Inflammatory macrophage (primary cell): ENCODE results near the gene ZIC3.
A peak's percentile ranks its signal among the peaks of the same experiment; 100 is the strongest.
"Not testable (repeated sequence)": the region's sequence is repeated elsewhere in the genome, so short reads cannot be mapped to it uniquely, and the experiment has no call there.

Source experiments
- DNase-seq, 2 donors: peaks; one replicate each; pipeline ENCODE4 v3.0.0-alpha.2; 2020 to 2022
- total RNA-seq, 18 experiments: gene quantifications; one replicate each; lab custom pipeline; 2026; ENCODE audit warnings: mixed read lengths in 6 of 18, inconsistent platforms in 2 of 18; lab: John Stamatoyannopoulos, UW

ZIC3 gene
- 0 to 0.22 (median 0) reads per million in 18 experiments for total RNA-seq

DNA sequence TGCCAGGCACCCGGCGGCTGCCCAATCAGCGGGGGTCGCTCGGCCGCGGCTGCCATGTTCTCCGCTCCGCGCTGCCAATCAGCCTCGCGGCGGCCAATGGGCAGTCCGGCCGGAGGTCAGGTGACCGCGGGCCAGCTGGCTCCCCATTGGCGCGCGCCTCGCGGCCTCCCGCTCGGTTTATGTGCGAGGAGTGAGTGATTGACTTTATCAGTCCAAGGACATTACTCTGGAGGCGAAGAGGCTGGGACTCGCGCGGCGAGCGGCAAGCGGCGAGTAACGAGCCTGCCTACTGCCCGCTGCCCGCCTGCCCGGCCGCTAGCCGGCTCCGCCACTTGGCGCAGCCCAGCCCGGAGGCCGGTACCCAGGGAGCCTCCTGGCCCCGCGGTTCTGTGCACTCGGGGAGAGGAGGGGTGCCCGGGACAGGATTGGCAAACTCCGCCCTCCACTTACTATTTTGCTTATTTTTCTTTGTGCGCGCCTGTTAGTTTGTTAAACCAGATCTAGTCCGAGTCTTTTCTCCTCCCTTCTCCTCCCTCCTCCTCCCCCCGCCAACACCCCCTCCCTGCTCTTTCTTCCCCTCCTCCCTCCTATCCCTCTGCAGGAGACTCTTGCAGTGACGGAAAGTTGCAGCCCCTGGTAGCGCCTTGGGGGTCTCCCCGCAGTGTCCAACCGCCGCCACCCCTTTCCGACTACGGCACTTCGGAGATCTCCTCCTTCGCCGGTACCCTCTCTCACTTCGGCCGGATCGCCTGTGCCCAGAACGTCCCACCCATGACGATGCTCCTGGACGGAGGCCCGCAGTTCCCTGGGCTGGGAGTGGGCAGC, at the start of gene ZIC3:
Gene ZIC3, plus strand, starts transcription at position 207 of the 825 bp plus-strand sequence. Its CDS starts 565 bp downstream, at position 772.
- peak in 1 of 2 donors; percentile 3 for DNase-seq

DNA sequence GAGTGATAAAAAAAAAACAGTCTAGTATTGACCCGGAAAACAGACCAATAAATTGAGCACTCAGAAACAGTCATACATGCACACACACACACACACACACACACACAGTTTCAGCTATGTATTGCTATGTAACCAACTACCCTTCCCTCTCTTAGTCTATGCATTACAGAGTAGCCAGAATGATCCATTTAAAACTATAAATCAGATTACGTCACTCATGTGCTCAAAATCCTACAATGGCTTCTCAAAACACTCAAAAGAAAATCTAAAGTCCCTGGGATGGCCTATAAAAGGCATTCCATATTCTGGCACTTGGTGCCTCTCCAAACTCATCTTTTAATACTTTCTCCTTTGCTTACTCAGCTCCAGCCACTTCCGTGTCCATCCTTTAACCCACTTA, 46.5 kb upstream of the ZIC3 start:
- DNase-seq: no peak

DNA sequence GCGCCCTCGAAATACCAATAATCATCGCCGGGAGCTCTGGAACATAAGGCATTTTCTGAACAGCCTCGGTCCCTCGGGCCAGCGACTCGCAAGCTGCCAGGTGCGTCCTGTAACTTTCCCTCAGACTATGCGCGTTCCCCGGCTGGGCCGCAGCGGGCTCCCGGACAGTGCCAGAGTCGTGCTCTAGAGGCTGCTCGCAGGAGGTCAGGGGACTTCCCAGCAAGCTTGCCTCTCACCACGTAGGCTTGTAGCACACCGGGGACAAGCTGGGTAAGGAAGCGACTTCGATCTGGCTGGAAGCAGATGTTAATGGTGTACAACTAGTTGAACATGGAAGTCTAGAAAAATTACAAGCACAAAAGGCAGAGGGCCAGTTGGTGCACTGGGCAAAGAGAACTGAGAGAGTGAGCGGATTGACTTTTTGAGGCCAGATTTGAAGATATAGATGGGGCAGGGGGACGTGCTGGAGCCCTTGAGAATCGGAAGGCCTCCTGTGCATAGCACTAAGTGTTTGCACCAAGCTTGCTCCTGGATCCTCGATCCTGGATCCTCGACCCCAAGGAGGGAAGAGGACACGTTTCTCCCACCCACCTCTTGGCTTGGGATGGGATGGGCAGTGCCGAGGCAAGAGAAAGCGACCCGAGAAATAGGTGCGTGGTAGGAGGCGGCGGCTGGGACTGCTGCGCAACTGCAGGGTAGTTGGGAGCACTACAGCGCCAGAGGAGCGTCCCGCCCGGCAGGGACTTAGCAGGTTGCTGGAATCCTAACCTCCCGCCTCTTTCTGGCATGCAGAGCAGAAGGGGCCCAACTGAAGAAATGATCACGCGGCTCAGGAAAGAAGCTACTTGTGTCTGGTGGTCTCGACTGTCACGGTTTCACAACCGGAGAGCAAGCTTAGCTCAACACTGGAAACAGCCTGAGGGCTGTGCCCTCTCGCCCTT, 19.9 kb upstream of the ZIC3 start:
- DNase-seq: no peak

DNA sequence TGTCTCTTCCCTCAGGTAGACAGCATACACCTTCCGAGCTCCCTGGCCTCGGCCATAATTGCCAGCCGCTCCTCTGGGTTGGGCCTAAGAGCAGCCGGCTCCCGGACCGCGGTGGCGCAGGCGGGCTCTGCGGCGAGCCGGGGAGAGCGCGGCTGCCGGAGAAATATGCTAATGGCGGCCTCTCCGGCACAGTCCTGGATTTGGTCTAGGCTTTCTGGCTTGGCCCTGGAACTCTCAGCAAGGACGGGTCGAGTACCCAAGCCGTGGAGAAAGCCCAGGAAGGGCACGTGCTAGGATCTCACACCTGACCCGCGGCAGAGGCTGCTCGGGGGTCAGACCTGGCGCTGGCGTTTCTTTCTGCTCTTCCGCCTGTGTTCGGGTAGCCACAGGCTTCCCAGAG, 18.6 kb upstream of the ZIC3 start:
- no peak for DNase-seq

DNA sequence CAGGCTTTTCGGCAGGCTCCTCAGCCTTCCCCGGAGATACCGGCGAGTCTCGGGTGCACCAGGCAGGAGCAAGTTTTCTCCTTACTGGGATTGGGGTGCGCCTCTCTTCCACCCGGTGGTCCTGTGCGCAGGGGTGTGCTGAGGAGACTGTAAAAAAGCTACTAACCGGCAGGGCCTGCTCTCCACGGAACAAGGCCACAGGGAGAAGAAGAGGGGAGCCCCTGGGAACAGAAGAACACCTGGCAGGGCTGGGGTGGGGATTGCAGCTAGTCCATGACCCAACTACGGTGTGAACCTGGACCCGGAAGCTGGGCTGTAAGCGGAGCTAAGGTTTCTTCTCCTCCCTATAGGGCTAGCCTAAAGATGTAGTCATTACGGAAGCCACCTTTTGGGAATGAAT, 17.7 kb upstream of the ZIC3 start:
- DNase-seq: no peak

DNA sequence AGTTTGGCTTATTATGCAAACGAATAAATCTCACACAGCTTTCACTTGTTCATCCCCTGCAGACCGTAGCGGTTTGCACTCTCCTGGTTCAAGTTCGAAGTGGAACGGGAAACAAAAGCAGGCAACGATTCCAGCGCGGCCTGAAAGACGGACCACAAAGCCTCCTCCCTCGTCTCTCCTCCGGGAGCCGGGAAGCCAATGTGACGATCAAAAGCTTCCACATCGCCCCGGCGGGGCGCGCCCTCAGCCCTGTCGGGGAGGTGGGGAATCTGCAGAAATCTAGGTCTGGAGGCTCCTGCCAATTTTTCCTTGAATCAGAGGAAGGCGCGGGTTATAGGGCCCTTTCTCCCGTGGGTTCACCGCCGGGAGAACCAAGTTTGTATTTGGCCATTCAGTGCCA, 16.9 kb upstream of the ZIC3 start:
- DNase-seq: no peak

DNA sequence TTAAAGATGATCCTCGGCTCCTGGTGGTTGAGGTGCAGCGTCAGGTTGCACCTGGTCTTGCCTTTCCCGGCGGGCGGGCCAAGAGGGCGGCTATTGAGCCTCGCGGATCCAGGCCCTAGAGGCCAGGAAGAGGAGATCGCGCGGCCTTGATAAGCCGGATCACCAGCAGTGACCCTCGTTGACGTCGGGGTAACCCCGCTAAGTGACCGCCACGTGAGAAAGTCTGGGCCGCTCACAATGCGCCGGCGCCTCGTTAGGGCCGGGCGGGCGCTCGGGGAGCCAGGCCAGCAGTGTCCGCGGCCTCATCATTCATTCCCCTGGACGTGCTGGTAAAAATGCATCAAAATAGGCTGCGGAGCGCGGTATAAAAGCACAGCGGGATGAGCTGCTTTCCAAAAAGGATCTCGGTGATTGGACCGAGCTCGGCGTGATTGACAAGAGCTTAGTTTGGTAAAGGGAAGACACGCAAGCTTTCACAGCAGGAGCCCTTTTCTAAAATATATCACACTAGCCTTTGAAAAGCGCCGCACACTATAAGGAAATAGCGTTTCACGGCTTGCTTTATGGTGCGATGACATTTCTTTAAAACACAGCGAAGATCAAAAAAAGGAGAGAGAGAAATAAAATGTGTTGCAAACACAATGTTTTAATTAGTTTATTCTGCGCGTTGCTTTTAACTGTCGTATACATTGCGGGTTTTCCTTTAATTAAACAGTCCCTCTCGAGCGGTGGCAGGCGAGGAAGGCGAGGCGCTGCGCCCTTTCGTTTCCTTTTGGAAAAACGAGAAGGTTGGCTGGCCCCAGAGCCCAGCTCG, 15.9 kb upstream of the ZIC3 start:
- no peak for DNase-seq

DNA sequence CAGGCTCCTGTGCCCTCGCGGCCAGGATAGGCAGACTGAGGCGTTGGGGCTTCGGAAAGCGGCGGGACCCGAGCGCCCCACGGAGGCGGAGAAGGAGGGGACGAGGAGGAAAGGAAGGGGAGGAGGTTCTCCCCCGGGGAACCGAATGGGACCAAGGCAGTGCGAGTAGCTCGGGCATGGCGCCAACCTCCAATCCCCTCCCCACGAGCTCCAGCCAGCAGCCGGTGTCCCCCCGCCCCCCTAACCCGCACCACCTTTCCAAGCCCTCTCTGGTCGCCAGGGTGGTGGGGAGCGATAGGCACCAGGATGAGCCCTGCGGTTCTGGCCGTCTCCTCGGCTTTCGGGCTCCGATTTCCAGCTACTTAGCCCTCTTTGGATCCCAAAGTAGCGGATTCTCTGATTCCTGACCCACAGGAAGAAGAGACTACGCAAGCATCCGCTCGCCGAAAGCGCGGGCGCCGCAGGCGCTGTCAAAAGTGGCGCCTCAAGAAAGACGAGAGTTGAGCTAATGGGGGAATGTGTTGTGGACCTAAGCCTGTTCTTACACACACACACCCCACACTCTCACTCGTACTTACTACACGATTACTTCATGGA, 15.2 kb upstream of the ZIC3 start:
- no peak for DNase-seq

DNA sequence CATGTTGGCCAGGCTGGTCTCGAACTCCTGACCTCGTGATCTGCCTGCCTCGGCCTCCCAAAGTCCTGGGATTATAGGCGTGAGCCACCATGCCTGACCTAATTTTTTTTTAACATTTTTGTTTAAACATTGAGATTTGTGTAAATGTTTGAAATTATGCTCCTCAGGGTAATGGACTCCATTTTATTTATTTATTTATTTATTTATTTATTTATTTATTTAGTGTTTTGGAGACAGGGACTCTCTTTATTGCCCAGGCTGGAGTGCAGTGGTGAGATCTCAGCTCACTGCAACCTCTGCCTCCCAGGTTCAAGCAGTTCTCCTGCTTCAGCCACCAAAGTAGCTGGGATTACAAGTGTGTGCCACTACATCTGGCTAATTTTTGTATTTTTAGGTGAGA, 13.8 kb upstream of the ZIC3 start:
- DNase-seq: not testable (repeated sequence)

DNA sequence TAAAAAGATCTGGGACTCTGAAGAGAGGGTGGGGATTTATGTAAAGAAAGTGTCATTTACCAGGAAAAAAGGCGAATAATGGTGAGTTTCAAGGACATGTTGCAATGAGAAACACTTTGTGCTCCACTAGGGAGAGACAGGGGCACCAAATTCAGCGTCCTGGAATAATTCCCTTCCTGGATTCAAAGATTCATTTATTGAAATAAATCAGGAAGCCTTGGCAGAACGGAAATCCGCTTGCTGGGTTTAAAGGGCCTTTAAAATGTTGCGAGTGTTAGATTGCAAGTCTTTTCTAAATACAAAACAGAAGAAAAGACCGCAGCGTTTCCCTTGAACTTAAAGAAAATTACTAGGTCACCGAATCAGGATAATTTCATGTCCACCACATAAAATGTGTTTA, 3.8 kb upstream of the ZIC3 start:
- no peak for DNase-seq

DNA sequence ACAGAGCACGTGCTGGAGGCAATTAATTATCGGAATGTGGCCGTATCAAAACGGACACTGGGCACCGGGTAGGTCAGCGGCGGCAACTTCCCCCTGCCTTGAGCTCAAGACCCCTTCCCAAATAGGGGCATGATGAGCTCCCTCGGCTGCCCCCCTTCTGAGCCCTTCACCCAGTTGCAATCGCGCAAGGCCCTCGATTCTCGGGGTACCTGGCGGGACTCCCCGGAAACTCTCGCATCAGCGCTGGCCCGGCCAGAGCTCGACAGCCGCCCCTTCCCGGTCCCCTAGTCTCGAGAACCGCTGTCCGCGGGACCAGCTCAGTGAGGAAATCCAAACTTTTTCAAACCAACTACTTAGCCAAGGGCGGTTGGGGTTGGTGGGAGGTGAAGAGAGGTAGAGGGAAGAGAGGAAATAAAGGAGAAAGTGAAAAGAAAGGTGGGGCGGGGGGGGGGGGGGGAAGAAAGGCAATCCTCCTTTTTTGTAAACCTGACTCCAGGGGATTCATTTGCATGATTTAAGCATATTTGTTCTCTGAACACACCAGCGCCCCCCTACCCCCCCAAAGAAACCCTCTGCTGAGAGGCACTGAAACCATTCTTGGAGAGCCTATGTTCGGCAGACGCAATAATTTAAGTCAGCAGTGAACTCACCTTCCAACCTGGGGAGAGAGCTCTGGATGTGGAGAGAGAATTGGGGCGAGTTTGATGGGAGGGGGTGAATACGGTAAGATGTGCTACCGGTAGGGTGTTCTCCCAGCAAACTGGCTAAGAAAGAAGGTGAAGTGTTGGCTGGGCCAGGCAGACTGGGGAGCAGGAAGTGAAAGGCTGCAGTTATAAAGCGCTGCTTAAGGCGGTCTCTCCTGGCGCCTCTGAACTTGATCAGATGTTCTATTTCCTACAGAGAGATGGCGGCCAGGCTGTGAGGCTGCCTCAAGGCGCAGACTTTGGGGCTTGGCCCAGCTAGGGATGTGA, 2.0 kb upstream of the ZIC3 start:
- DNase-seq: no peak

DNA sequence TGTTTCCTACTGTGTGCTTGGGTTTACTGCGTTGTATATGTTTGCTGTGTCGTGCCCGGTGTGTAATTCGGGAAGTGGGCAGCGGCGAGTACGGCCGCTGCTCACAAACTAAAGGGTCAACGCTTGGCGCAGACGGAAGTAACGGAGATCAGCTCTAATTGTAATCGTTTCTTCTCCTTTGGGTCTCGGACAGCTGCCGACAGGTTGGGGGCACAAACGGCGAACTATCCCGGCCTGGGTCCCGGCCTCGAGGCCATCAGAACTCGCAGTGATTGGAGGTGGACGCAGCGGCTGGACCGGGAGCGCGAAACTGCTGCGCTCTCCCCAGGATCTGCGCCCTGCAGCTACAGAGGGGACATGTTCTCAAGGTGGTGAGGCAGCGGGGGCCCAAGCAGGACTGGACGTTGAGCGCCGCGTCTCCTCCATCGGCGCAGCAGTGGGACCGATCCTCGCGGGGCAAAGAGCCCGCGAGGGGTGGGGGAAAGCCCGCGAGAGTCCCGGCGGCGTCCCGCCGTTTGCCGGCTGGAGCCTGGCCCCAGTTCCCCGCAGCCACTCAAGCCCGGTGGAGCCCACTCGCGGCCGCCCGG, 516 bp upstream of the ZIC3 start:
- no peak for DNase-seq

DNA sequence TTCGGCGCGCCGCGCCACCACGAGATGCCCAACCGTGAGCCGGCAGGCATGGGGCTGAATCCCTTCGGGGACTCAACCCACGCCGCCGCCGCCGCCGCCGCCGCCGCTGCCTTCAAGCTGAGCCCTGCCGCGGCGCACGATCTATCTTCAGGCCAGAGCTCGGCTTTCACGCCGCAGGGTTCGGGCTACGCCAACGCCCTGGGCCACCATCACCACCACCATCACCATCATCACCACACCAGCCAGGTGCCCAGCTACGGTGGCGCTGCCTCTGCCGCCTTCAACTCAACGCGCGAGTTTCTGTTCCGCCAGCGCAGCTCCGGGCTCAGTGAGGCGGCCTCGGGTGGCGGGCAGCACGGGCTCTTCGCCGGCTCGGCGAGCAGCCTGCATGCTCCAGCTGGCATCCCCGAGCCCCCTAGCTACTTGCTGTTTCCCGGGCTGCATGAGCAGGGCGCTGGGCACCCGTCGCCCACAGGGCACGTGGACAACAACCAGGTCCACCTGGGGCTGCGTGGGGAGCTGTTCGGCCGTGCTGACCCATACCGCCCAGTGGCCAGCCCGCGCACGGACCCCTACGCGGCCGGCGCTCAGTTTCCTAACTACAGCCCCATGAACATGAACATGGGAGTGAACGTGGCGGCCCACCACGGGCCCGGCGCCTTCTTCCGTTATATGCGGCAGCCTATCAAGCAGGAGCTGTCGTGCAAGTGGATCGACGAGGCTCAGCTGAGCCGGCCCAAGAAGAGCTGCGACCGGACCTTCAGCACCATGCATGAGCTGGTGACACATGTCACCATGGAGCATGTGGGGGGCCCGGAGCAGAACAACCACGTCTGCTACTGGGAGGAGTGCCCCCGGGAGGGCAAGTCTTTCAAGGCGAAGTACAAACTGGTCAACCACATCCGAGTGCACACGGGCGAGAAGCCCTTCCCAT, 1.1 kb downstream of the ZIC3 start:
- no peak for DNase-seq

DNA sequence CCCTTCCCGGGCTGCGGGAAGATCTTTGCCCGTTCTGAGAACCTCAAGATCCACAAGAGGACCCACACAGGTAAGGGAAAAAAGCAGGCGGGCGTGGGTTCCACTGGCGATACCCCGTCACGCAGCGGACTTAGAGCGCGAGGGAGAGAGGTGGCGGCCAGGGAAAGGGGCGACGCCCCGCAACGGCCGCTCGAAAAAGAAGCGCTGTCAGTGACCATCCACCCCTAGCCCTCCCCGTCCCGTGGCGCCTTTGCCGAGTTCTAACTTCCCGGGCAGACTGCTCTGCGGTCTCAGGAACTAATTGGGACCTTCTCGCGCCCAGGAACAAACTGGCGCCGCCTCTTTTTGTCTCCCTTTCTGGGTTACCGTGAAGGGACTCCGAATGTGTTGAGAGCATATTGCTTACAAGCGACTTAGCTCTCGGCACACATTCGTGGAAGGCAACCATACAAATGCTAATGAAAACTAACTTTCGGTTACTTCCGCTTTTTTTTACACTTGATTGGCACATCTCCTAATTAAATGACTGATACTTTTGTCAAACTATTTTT, 1.8 kb downstream of the ZIC3 start:
- peak in 1 of 2 donors; percentile 8 for DNase-seq

DNA sequence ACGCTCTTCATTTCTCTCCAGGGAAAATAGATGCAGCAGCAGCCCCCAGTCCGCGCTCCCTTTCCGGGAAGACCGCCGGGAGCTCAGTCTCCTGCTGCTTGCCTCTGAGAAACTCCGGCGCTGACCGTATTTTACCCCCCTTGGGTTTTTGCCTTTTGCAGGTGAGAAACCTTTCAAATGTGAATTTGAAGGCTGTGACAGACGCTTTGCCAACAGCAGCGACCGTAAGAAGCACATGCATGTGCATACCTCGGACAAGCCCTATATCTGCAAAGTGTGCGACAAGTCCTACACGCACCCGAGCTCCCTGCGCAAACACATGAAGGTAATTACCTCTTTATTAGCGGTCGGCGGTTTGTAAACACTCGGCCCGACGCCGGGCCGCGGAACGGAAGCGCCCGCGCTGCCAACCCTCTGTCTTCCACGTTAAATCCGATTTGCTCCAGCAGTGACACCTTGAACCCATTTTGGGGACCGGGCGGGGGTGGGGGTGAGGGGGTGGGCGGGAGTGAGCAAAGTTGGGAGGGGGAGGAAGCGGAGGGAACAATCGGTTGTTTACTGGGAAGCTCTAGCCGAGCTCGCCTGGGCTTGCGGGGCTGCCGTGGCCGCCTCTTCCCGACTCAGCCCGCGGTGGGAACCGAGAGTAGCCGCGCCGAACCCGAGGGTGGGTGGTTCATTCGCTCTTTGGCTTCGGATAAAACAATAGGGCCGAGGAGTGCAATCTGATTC, 3.0 kb downstream of the ZIC3 start:
- no peak for DNase-seq

DNA sequence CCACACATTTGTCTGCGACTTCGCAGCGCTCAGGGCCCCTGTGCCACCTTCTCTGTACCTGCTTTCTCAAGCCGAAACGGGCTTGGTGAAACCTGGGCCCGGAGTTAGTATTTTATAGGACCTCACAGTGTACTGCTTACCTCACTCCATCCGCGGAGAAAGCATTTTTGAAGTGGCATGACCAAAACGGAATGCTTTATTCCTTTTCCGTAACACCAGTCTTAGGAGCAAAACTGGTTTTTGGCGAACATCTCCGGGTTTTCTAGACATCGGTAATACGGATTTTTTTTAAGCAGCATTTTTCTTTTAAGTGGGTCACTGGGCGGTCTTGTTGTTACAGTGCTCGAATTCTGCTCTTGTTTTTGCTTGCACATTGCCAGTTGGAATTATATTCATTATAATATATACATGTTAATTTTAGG, 3.6 kb downstream of the ZIC3 start:
- DNase-seq: no peak

DNA sequence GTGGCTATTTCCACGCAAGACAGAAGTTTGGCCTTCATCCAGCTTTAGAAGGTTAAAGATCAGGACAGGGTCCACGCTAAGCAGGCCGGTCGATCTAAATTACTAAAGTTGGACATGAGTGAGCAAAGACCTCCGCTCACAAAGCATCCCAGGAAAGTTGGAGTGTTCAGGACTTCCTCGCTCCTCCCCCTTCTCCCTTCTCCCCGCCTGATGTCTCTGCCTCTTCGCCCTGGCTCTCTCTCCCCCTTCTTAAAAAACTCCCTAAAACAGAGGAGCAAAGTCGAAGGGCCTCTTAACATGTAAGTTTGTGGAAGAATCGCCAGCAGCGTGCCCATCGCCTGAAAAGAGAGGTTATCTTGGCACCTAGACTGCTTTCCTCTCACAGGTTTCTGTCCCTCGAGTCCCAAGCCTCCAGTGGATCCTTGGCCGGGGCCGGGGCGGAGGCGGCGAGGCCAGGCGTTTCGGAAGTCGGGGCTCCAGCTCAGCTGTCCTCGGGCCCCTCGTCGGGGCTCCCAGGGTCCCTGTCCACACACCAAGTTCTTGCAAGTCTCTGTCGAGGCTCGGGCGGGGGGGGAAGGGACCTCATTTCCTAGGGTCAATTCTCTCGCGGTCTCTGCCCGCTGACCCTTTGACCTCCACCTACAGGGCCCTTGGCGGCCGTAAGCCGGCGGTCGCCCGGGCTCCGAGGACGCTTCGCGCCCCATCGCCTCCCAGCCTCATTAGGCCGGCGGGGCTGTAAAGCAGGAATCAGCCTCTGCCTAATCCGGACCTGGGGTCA, 7.6 kb downstream of the ZIC3 start:
- DNase-seq: no peak
